PC-9 (cell line): Measurements from ENCODE around the gene NXNL1.

Experiments
- CTCF ChIP-seq: fragments of 200-600 bp; sonication (generic); conservative IDR thresholded peaks from 2 replicates; pipeline ENCODE4 v1.6.1; 2017; ENCODE audit warnings: mixed run types, antibody characterized with exemption, mild to moderate bottlenecking, moderate library complexity
- EZH2 ChIP-seq: fragments of 200-600 bp; sonication (generic); IDR thresholded peaks from 2 replicates; pipeline ENCODE4 v1.8.0; 2017; ENCODE audit warnings: antibody characterized with exemption, low read depth

GRCh38 chr19:17471410-17472125 lies 10.8 kb upstream of the NXNL1 start:
- TF ChIP-seq CTCF (no peak), EZH2 (no peak)
